Measurements from ENCODE around the gene ZNF474.

- TF ChIP-seq CTCF (conservative IDR thresholded peaks at IDR 0.05 in 1 of 2, IDR thresholded peaks at IDR 0.05 in 1 of 2; ENCODE audit: extremely low read depth in 1 of 2, insufficient read depth in 1 of 2, low read depth in 1 of 2, low read length in 2 of 2) (no peak), EZH2 (IDR thresholded peaks at IDR 0.05; ENCODE audit: borderline replicate concordance, low read length) (no peak)
These were observed 18.4 kb upstream of the ZNF474 start for GRCh38 chr5:122110987-122111386.
